Liver (tissue), 3 donors: ENCODE results near the gene MYBPC3.

Experiments
- JUND ChIP-seq, 2 donors: IDR thresholded peaks; 2 replicates each; pipeline ENCODE4 v1.6.1; 2016; ENCODE audit warnings: antibody characterized with exemption in 2 of 2
- TF ChIP-seq, protein P1 (sequence below): IDR thresholded peaks from 2 replicates; pipeline ENCODE4 v1.6.1; 2016; ENCODE audit warnings: antibody characterized with exemption, mild to moderate bottlenecking
- TF ChIP-seq, protein P2 (sequence below): fragments of 150-350 bp; IDR thresholded peaks from 2 replicates; pipeline ENCODE4 v1.5.1; 2017; ENCODE audit warnings: improper control_type of control experiment, low read depth, low read length; ENCODE audit not compliant: missing input control
- donor health status: healthy.
- donor health status: healthy.

DNA sequence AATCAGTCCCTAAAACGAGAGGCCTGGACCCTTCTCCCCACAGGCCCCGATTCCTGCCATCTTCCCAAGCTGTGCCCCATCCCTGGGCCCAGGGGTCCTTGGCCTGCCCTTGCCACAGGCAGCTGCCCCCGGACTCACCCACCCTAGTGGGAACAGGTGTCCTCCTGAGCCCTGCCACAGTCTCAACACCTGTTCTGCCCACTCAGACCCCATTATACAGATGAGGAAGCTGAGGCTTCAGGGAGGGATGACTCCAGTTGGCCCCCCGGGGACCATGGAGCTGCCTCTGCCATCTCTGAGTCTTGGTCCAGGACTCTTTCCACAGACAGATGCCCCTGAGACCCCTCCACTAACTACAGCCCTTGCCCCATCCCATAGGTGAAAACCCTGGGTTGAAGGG is 15.9 kb downstream of the MYBPC3 start:
- TF ChIP-seq, protein P1, sequence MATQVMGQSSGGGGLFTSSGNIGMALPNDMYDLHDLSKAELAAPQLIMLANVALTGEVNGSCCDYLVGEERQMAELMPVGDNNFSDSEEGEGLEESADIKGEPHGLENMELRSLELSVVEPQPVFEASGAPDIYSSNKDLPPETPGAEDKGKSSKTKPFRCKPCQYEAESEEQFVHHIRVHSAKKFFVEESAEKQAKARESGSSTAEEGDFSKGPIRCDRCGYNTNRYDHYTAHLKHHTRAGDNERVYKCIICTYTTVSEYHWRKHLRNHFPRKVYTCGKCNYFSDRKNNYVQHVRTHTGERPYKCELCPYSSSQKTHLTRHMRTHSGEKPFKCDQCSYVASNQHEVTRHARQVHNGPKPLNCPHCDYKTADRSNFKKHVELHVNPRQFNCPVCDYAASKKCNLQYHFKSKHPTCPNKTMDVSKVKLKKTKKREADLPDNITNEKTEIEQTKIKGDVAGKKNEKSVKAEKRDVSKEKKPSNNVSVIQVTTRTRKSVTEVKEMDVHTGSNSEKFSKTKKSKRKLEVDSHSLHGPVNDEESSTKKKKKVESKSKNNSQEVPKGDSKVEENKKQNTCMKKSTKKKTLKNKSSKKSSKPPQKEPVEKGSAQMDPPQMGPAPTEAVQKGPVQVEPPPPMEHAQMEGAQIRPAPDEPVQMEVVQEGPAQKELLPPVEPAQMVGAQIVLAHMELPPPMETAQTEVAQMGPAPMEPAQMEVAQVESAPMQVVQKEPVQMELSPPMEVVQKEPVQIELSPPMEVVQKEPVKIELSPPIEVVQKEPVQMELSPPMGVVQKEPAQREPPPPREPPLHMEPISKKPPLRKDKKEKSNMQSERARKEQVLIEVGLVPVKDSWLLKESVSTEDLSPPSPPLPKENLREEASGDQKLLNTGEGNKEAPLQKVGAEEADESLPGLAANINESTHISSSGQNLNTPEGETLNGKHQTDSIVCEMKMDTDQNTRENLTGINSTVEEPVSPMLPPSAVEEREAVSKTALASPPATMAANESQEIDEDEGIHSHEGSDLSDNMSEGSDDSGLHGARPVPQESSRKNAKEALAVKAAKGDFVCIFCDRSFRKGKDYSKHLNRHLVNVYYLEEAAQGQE = no peak
- TF ChIP-seq, protein P2, sequence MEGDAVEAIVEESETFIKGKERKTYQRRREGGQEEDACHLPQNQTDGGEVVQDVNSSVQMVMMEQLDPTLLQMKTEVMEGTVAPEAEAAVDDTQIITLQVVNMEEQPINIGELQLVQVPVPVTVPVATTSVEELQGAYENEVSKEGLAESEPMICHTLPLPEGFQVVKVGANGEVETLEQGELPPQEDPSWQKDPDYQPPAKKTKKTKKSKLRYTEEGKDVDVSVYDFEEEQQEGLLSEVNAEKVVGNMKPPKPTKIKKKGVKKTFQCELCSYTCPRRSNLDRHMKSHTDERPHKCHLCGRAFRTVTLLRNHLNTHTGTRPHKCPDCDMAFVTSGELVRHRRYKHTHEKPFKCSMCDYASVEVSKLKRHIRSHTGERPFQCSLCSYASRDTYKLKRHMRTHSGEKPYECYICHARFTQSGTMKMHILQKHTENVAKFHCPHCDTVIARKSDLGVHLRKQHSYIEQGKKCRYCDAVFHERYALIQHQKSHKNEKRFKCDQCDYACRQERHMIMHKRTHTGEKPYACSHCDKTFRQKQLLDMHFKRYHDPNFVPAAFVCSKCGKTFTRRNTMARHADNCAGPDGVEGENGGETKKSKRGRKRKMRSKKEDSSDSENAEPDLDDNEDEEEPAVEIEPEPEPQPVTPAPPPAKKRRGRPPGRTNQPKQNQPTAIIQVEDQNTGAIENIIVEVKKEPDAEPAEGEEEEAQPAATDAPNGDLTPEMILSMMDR = no peak
- TF ChIP-seq JUND (IDR thresholded peaks at IDR 0.05) = no peak
